GM12872 (cell line): ENCODE measurements around the gene PLEKHH1.

Source experiments
- CTCF ChIP-seq: IDR thresholded peaks from 3 replicates; pipeline ENCODE4 v1.5.1; 2011; ENCODE audit warnings: low read depth, mild to moderate bottlenecking, low read length, moderate library complexity; ENCODE audit not compliant: insufficient read depth

Gene PLEKHH1

GRCh38 chr14:67569651-67570290 is 36.7 kb downstream of the PLEKHH1 start:
- no peak for TF ChIP-seq CTCF

GRCh38 chr14:67570453-67570852 is 37.4 kb downstream of the PLEKHH1 start:
- TF ChIP-seq CTCF = no peak

- peak; percentile 93 for TF ChIP-seq CTCF
These were observed 38.3 kb downstream of the PLEKHH1 start for GRCh38 chr14:67571275-67571990.

- TF ChIP-seq CTCF = no peak
These were observed 38.9 kb downstream of the PLEKHH1 start for GRCh38 chr14:67571991-67572323.

- no peak for TF ChIP-seq CTCF
These were observed 39.5 kb downstream of the PLEKHH1 start for GRCh38 chr14:67572608-67573007.

- no peak for TF ChIP-seq CTCF
These were observed 40.3 kb downstream of the PLEKHH1 start for GRCh38 chr14:67573228-67574010.

- TF ChIP-seq CTCF = no peak
These were observed 41.1 kb downstream of the PLEKHH1 start for GRCh38 chr14:67574156-67574555.
